Activated CD4-positive, alpha-beta memory T cell treated with anti-CD3 and anti-CD28 coated beads, Interleukin-2, amount 10 ng/mL, durations not matched to agents 7 days and 5 days (primary cell): ENCODE measurements around the gene GPLD1. TPM values are rescaled to one million over a fixed set of nuclear protein-coding genes. Genes with fewer than 3 reads are reported as not detected.

Source experiments
- CTCF ChIA-PET: fragments of 350-600 bp; sonication (Branson Sonifier 250); formaldehyde crosslinking; loops from one replicate; lab custom pipeline; 2021; ENCODE audit warnings: antibody characterized with exemption, inconsistent platforms; lab: Charles Lee
- POLR2A ChIA-PET: fragments of 350-600 bp; sonication (Branson Sonifier 250); formaldehyde crosslinking; loops from one replicate; lab custom pipeline; 2021; ENCODE audit warnings: antibody characterized with exemption; lab: Charles Lee
- DNase-seq: peaks from one replicate; pipeline ENCODE4 v3.0.0-alpha.2; 2020
- H3K27ac Mint-ChIP-seq: one replicate; pipeline ENCODE4 v1.8.0; 2021; ENCODE audit warnings: mild to moderate bottlenecking, mixed read lengths
- H3K27me3 Mint-ChIP-seq: one replicate; pipeline ENCODE4 v1.8.0; 2021; ENCODE audit warnings: mixed read lengths
- H3K36me3 Mint-ChIP-seq: one replicate; pipeline ENCODE4 v1.8.0; 2021; ENCODE audit warnings: low read depth, mixed read lengths
- H3K4me1 Mint-ChIP-seq: one replicate; pipeline ENCODE4 v1.8.0; 2021; ENCODE audit warnings: mixed read lengths
- H3K4me3 Mint-ChIP-seq: one replicate; pipeline ENCODE4 v1.8.0; 2021; ENCODE audit warnings: mild to moderate bottlenecking, mixed read lengths
- H3K9me3 Mint-ChIP-seq: one replicate; pipeline ENCODE4 v1.8.0; 2021; ENCODE audit warnings: mixed read lengths
- total RNA-seq, 2 experiments: library from RNA; stranded (reverse); gene quantifications; one replicate each; pipeline ENCODE4 v1.2.3, GENCODE V29; 2021

Gene GPLD1
- total RNA-seq, 2 experiments from 2014 or later: 0.18 to 0.20 TPM

- no peak for DNase-seq
- Mint-ChIP-seq H3K4me1 (no peaks in the 10 kb centered on the region), H3K27me3 (no peaks in the 10 kb centered on the region), H3K4me3 (no peak overlapping the region), H3K36me3 (no peaks in the 10 kb centered on the region), H3K27ac (no peak overlapping the region), H3K9me3 (no peaks in the 10 kb centered on the region)
- ChIA-PET POLR2A (no interaction called here), CTCF (interaction anchor here (3.6 kb wide), 1 partner anchor 14 kb away, joined by 12 read pairs; no protein-coding TSS in a partner anchor)
Observed at GRCh38 chr6:24444588-24444987, 44.8 kb downstream of the GPLD1 start.

- POLR2A ChIA-PET: no interaction called here
- DNase-seq: no peak
- H3K4me3 Mint-ChIP-seq: no peak overlapping the region
- no peak overlapping the region for H3K27ac Mint-ChIP-seq
- H3K9me3 Mint-ChIP-seq: no peaks in the 10 kb centered on the region
- no peaks in the 10 kb centered on the region for H3K27me3 Mint-ChIP-seq
- H3K4me1 Mint-ChIP-seq: no peaks in the 10 kb centered on the region
- CTCF ChIA-PET: interaction anchor here (0.8 to 3.6 kb wide), 3 partner anchors 11 to 24 kb away, joined by 3 to 12 read pairs (median 4); no protein-coding TSS in a partner anchor
- no peaks in the 10 kb centered on the region for H3K36me3 Mint-ChIP-seq
Observed at GRCh38 chr6:24441599-24441904, 47.8 kb downstream of the GPLD1 start.

- Mint-ChIP-seq H3K9me3 (no peaks in the 10 kb centered on the region), H3K27me3 (no peaks in the 10 kb centered on the region), H3K4me1 (no peaks in the 10 kb centered on the region), H3K36me3 (no peaks in the 10 kb centered on the region), H3K4me3 (no peak overlapping the region), H3K27ac (no peak overlapping the region)
- ChIA-PET CTCF (interaction anchor here (1.4 kb wide), 1 partner anchor 10 kb away, joined by 4 read pairs; no protein-coding TSS in a partner anchor), POLR2A (no interaction called here)
- DNase-seq: no peak
Observed at GRCh38 chr6:24440897-24441598, 48.3 kb downstream of the GPLD1 start.

- H3K27ac Mint-ChIP-seq: no peak overlapping the region
- H3K9me3 Mint-ChIP-seq: no peaks in the 10 kb centered on the region
- POLR2A ChIA-PET: no interaction called here
- no peaks in the 10 kb centered on the region for H3K27me3 Mint-ChIP-seq
- H3K4me3 Mint-ChIP-seq: no peak overlapping the region
- no peaks in the 10 kb centered on the region for H3K36me3 Mint-ChIP-seq
- no peak for DNase-seq
- H3K4me1 Mint-ChIP-seq: no peaks in the 10 kb centered on the region
- CTCF ChIA-PET: interaction anchor here (0.7 to 1.4 kb wide), 2 partner anchors 9 to 43 kb away, joined by 3 to 4 read pairs; no protein-coding TSS in a partner anchor
Observed at GRCh38 chr6:24439858-24440539, 49.4 kb downstream of the GPLD1 start.

- Mint-ChIP-seq H3K36me3 (no peaks in the 10 kb centered on the region), H3K4me3 (no peak overlapping the region), H3K27ac (no peak overlapping the region)
Observed at GRCh38 chr6:24436979-24437378, 52.4 kb downstream of the GPLD1 start.

GRCh38 chr6:24432611-24433010 is 56.8 kb downstream of the GPLD1 start:
- Mint-ChIP-seq H3K4me3 (no peak overlapping the region), H3K27ac (no peak overlapping the region), H3K9me3 (no peaks in the 10 kb centered on the region), H3K4me1 (no peaks in the 10 kb centered on the region), H3K36me3 (no peaks in the 10 kb centered on the region), H3K27me3 (no peaks in the 10 kb centered on the region)
- ChIA-PET POLR2A (no interaction called here), CTCF (interaction anchor here (0.7 to 1.3 kb wide), 5 partner anchors 12 to 151 kb away, joined by 3 to 8 read pairs (median 4); no protein-coding TSS in a partner anchor)
- no peak for DNase-seq

More at GRCh38 chr6:24436979-24437378, 52.4 kb downstream of the GPLD1 start:
- Mint-ChIP-seq H3K9me3 (no peaks in the 10 kb centered on the region), H3K27me3 (no peaks in the 10 kb centered on the region), H3K4me1 (no peaks in the 10 kb centered on the region)
- no peak for DNase-seq
- CTCF ChIA-PET: no interaction called here
- POLR2A ChIA-PET: no interaction called here

- CTCF ChIA-PET: interaction anchor here (0.6 to 1.9 kb wide), 16 partner anchors 10 to 231 kb away, joined by 3 to 12 read pairs (median 4); partner anchors contain the start of gene ALDH5A1
- POLR2A ChIA-PET: interaction anchor here (0.9 kb wide), 1 partner anchor 9 kb away, joined by 3 read pairs; no protein-coding TSS in a partner anchor
Observed at GRCh38 chr6:24431045-24431451, 58.3 kb downstream of the GPLD1 start.

GRCh38 chr6:24430086-24430485 is 59.3 kb downstream of the GPLD1 start:
- H3K9me3 Mint-ChIP-seq: no peaks in the 10 kb centered on the region
- no peaks in the 10 kb centered on the region for H3K4me1 Mint-ChIP-seq
- no peak for DNase-seq
- H3K27ac Mint-ChIP-seq: no peak overlapping the region
- POLR2A ChIA-PET: interaction anchor here (0.9 kb wide), 1 partner anchor 8 kb away, joined by 3 read pairs; no protein-coding TSS in a partner anchor
- CTCF ChIA-PET: interaction anchor here (0.6 to 1.9 kb wide), 12 partner anchors 8 to 230 kb away, joined by 3 to 12 read pairs (median 4); partner anchors contain the start of gene ALDH5A1
- H3K4me3 Mint-ChIP-seq: no peak overlapping the region
- H3K36me3 Mint-ChIP-seq: peaks cover 3% of the 10 kb centered on the region
- H3K27me3 Mint-ChIP-seq: no peaks in the 10 kb centered on the region

More at GRCh38 chr6:24431045-24431451, 58.3 kb downstream of the GPLD1 start:
- DNase-seq: no peak
- H3K27me3 Mint-ChIP-seq: no peaks in the 10 kb centered on the region
- no peaks in the 10 kb centered on the region for H3K9me3 Mint-ChIP-seq
- H3K36me3 Mint-ChIP-seq: peaks cover 3% of the 10 kb centered on the region
- no peaks in the 10 kb centered on the region for H3K4me1 Mint-ChIP-seq
- no peak overlapping the region for H3K27ac Mint-ChIP-seq
- no peak overlapping the region for H3K4me3 Mint-ChIP-seq

GRCh38 chr6:24429146-24429545 is 60.2 kb downstream of the GPLD1 start:
- ChIA-PET POLR2A (no interaction called here), CTCF (interaction anchor here (0.8 to 1.0 kb wide), 2 partner anchors 9 to 72 kb away, joined by 3 read pairs; no protein-coding TSS in a partner anchor)
- Mint-ChIP-seq H3K4me3 (no peak overlapping the region), H3K36me3 (peaks cover 3% of the 10 kb centered on the region), H3K27ac (no peak overlapping the region), H3K27me3 (no peaks in the 10 kb centered on the region), H3K4me1 (no peaks in the 10 kb centered on the region), H3K9me3 (no peaks in the 10 kb centered on the region)
- DNase-seq: no peak

GRCh38 chr6:24428615-24429014 is 60.8 kb downstream of the GPLD1 start:
- DNase-seq: no peak
- Mint-ChIP-seq H3K36me3 (peaks cover 3% of the 10 kb centered on the region), H3K27ac (no peak overlapping the region), H3K4me1 (no peaks in the 10 kb centered on the region), H3K4me3 (no peak overlapping the region), H3K9me3 (no peaks in the 10 kb centered on the region), H3K27me3 (no peaks in the 10 kb centered on the region)
- ChIA-PET POLR2A (no interaction called here), CTCF (no interaction called here)

- ChIA-PET CTCF (no interaction called here), POLR2A (no interaction called here)
- H3K36me3 Mint-ChIP-seq: peaks cover 10% of the 10 kb centered on the region
- H3K4me1 Mint-ChIP-seq: no peaks in the 10 kb centered on the region
- H3K27ac Mint-ChIP-seq: no peak overlapping the region
- no peaks in the 10 kb centered on the region for H3K27me3 Mint-ChIP-seq
- no peak overlapping the region for H3K4me3 Mint-ChIP-seq
- no peaks in the 10 kb centered on the region for H3K9me3 Mint-ChIP-seq
- no peak for DNase-seq
Observed at GRCh38 chr6:24426729-24427446, 62.5 kb downstream of the GPLD1 start.

- POLR2A ChIA-PET: no interaction called here
- H3K27me3 Mint-ChIP-seq: no peaks in the 10 kb centered on the region
- no peaks in the 10 kb centered on the region for H3K9me3 Mint-ChIP-seq
Observed at GRCh38 chr6:24425091-24425490, 64.3 kb downstream of the GPLD1 start.

More at GRCh38 chr6:24425091-24425490, 64.3 kb downstream of the GPLD1 start:
- no peak overlapping the region for H3K27ac Mint-ChIP-seq
- CTCF ChIA-PET: interaction anchor here (1.1 kb wide), 1 partner anchor 10 kb away, joined by 3 read pairs; no protein-coding TSS in a partner anchor
- no peak overlapping the region for H3K4me3 Mint-ChIP-seq
- peaks cover 18% of the 10 kb centered on the region for H3K36me3 Mint-ChIP-seq
- H3K4me1 Mint-ChIP-seq: no peaks in the 10 kb centered on the region
- DNase-seq: no peak
